ENCODE results near the gene IFT122. TPM values are rescaled to one million over a fixed set of nuclear protein-coding genes. Genes with fewer than 3 reads are reported as not detected.

The IFT122 gene
- total RNA-seq, 1 experiment from 2014 or later, result 30.0 TPM

DNA sequence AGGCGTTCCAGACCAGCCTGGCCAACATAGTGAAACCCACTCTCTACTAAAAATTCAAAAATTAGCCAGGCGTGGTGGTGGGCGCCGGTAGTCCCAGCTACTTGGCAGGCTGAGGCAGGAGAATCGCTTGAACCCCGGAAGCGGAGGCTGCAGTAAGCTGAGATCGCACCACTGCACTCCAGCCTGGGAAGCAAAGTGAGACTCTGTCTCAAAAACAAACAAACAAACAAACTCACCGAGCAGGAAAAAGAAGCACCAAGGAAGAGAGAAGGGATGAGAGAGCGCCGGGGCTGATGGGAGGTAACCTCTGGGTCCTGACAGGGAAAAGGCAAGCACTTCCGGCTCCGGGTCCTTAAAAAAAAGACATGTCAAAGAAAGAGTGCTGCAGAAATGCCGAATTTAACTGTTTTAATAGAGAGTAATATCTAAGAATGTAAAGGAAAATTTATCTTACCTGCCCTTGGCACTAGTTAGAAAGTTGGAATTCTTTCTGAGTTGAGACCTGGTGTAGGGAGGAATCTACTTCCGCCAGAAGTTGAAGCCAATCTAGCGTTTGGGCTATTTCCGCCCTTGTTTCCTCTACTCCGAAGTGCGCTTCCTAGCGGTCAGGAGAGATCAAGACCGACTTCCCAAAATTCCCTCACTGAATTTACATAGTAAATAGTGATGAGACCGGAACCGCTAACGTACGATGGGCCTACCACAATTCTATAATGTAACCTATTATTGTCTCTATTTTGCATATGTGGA lies 40.7 kb upstream of the IFT122 start:
- no TSS peak for BruUV-seq (replicated peaks)
- peak; percentile 88 to 90 for DNase-seq
- intact Hi-C loops (cut with micrococcal nuclease; ENCODE audit: unreplicated experiment), result loop anchor here (1.0 to 2.0 kb wide), 2 partner anchors 17 to 41 kb away; partner anchors contain the start of gene IFT122
- Mint-ChIP-seq H3K4me3 (ENCODE audit: unreplicated experiment) (peak overlapping the region; percentile 86), H3K27me3 (ENCODE audit: insufficient read depth, unreplicated experiment) (no peaks in the 10 kb centered on the region), H3K9me3 (ENCODE audit: unreplicated experiment) (no peaks in the 10 kb centered on the region), H3K4me1 (ENCODE audit: low read depth, unreplicated experiment) (peaks cover 5% of the 10 kb centered on the region), H3K27ac (ENCODE audit: unreplicated experiment) (peak overlapping the region; percentile 97), H3K36me3 (ENCODE audit: insufficient read depth, unreplicated experiment) (peaks cover 35% of the 10 kb centered on the region)
- Histone ChIP-seq H3K27me3 (replicated peaks; ENCODE audit: control insufficient read depth, insufficient read depth, low read length) (no peaks in the 10 kb centered on the region), H3K9me3 (no peaks in the 10 kb centered on the region), H3K4me3 (ENCODE audit: low read depth, low read length) (peak overlapping the region; percentile 96), H3K4me1 (0 out of 2 replicates have a peak, but pooled peaks cover 4% of the 10 kb centered on the region), H3K36me3 (ENCODE audit: control insufficient read depth, insufficient read depth, low read length) (peaks cover 2% of the 10 kb centered on the region; the same call in 1 of the 2 replicates)
- TF ChIP-seq, protein P1, sequence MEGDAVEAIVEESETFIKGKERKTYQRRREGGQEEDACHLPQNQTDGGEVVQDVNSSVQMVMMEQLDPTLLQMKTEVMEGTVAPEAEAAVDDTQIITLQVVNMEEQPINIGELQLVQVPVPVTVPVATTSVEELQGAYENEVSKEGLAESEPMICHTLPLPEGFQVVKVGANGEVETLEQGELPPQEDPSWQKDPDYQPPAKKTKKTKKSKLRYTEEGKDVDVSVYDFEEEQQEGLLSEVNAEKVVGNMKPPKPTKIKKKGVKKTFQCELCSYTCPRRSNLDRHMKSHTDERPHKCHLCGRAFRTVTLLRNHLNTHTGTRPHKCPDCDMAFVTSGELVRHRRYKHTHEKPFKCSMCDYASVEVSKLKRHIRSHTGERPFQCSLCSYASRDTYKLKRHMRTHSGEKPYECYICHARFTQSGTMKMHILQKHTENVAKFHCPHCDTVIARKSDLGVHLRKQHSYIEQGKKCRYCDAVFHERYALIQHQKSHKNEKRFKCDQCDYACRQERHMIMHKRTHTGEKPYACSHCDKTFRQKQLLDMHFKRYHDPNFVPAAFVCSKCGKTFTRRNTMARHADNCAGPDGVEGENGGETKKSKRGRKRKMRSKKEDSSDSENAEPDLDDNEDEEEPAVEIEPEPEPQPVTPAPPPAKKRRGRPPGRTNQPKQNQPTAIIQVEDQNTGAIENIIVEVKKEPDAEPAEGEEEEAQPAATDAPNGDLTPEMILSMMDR (IDR thresholded peaks at IDR 0.05; ENCODE audit: insufficient read depth in 1 of 2, low read depth in 1 of 2, low read length in 1 of 2, severe bottlenecking in 1 of 2, unreplicated experiment in 1 of 2), result peak; percentile 57 to 81
- CTCF ChIA-PET, result no interaction called here
- POLR2A ChIA-PET, result interaction anchor here (0.6 to 1.0 kb wide), 7 partner anchors 12 to 327 kb away, joined by 3 to 10 read pairs (median 5); no protein-coding TSS in a partner anchor

DNA sequence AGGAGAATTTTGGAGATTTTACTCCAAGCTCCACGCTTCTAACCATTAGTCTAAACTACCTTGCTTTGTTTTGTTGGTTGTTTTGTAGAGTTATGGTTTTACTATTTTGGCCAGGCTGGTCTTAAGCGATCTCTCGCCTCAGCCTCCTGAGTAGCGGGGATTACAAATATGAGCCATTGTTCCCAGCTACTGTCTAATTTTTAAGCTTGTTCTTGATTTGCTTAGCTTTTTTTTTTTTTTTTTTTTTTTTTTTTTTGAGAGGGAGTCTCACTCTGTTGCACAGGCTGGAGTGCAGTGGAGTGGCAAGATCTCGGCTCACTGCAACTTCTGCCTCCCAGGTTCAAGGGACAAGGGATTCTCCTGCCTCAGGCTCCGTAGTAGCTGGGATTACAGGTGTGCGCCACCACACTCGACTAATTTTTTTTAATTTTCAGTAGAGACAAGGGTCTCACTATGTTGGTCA lies 40.1 kb upstream of the IFT122 start:
- TSS peak; percentile 99 for BruUV-seq (replicated peaks)
- Mint-ChIP-seq H3K36me3 (ENCODE audit: insufficient read depth, unreplicated experiment) (peaks cover 29% of the 10 kb centered on the region), H3K9me3 (ENCODE audit: unreplicated experiment) (no peaks in the 10 kb centered on the region), H3K4me3 (ENCODE audit: unreplicated experiment) (peak overlapping the region; percentile 86), H3K4me1 (ENCODE audit: low read depth, unreplicated experiment) (no peaks in the 10 kb centered on the region), H3K27ac (ENCODE audit: unreplicated experiment) (peak overlapping the region; percentile 97), H3K27me3 (ENCODE audit: insufficient read depth, unreplicated experiment) (no peaks in the 10 kb centered on the region)
- Histone ChIP-seq H3K36me3 (ENCODE audit: control insufficient read depth, insufficient read depth, low read length) (peaks cover 2% of the 10 kb centered on the region; the same call in 1 of the 2 replicates), H3K9me3 (no peaks in the 10 kb centered on the region), H3K4me3 (ENCODE audit: low read depth, low read length) (peak overlapping the region; percentile 96), H3K4me1 (0 out of 2 replicates have a peak, but pooled peaks cover 4% of the 10 kb centered on the region), H3K27me3 (replicated peaks; ENCODE audit: control insufficient read depth, insufficient read depth, low read length) (no peaks in the 10 kb centered on the region)
- ChIA-PET CTCF (no interaction called here), POLR2A (interaction anchor here (0.6 to 1.0 kb wide), 10 partner anchors 8 to 326 kb away, joined by 3 to 10 read pairs (median 4); partner anchors contain the start of genes IFT122 and MBD4)
- DNase-seq, result peak; percentile 26 to 65
- intact Hi-C loops (cut with micrococcal nuclease; ENCODE audit: unreplicated experiment), result loop anchor here (1.0 to 2.0 kb wide), 2 partner anchors 17 to 40 kb away; partner anchors contain the start of gene IFT122
- TF ChIP-seq, protein P1 (IDR thresholded peaks at IDR 0.05; ENCODE audit: insufficient read depth in 1 of 2, low read depth in 1 of 2, low read length in 1 of 2, severe bottlenecking in 1 of 2, unreplicated experiment in 1 of 2), result no peak

DNA sequence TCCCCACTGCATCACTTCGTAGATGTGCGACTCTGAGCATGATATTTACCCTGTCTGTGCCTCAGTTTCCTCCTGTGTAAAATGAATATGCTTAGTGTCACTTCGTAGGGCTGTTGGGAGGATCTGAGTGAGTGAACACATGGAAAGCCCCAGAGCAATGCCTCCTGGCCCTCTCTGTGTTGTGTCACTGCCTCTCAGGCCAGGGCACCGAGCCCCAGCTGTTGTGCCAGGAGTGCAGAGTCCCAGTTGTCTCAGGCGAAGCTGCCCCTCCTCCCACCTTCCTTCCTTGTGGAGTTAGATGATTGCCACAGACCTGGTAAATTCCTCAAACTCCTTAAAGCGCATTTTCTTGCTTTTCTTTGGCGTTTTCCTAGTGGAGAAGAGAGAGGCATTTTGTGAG lies 37.8 kb upstream of the IFT122 start:
- ChIA-PET CTCF (interaction anchor here (1.4 kb wide), 1 partner anchor 19 kb away, joined by 4 read pairs; no protein-coding TSS in a partner anchor), POLR2A (no interaction called here)
- BruUV-seq (replicated peaks), result no TSS peak
- H3K4me1 ChIP-seq, result 0 out of 2 replicates have a peak, but pooled peaks cover 4% of the 10 kb centered on the region
- no peaks in the 10 kb centered on the region for H3K4me1 Mint-ChIP-seq (ENCODE audit: low read depth, unreplicated experiment)
- no peak overlapping the region for H3K27ac Mint-ChIP-seq (ENCODE audit: unreplicated experiment)
- no peaks in the 10 kb centered on the region for H3K9me3 Mint-ChIP-seq (ENCODE audit: unreplicated experiment)
- TF ChIP-seq, protein P1 (IDR thresholded peaks at IDR 0.05; ENCODE audit: insufficient read depth in 1 of 2, low read depth in 1 of 2, low read length in 1 of 2, severe bottlenecking in 1 of 2, unreplicated experiment in 1 of 2), result no peak
- peaks cover 11% of the 10 kb centered on the region for H3K36me3 Mint-ChIP-seq (ENCODE audit: insufficient read depth, unreplicated experiment)
- H3K4me3 ChIP-seq (ENCODE audit: low read depth, low read length), result no peak overlapping the region
- DNase-seq, result no peak
- no peaks in the 10 kb centered on the region for H3K27me3 Mint-ChIP-seq (ENCODE audit: insufficient read depth, unreplicated experiment)
- intact Hi-C loops (cut with micrococcal nuclease; ENCODE audit: unreplicated experiment), result no loop called here
- no peaks in the 10 kb centered on the region; the same call in 1 of the 2 replicates for H3K36me3 ChIP-seq (ENCODE audit: control insufficient read depth, insufficient read depth, low read length)
- no peak overlapping the region for H3K4me3 Mint-ChIP-seq (ENCODE audit: unreplicated experiment)
- no peaks in the 10 kb centered on the region for H3K9me3 ChIP-seq
- H3K27me3 ChIP-seq (replicated peaks; ENCODE audit: control insufficient read depth, insufficient read depth, low read length), result no peaks in the 10 kb centered on the region
